Measurements from ENCODE around the gene PRKAR1B.

The PRKAR1B gene

DNA sequence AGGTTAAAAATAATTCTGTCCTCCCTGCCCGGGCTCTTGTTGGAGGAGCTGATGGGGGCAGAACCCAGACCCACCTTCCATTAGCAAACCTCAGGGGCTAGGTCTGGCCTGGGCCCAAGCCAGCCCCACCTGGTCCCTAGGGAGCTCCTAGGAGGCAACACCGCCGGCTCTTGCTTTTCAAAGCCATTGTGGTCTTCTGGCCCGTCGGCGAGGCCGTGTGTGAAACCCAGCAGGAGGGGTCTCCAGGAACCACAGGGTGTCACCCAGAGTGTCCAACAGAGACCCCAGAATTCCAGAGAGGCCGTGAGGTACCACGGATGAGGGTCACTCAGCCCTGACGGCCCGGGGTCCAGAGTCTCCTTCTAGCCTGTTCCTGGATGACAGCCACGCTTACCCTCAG lies 190.8 kb downstream of the PRKAR1B start:
- no peaks in the 10 kb centered on the region for H3K9me3 ChIP-seq
- no peak overlapping the region for H3K4me3 ChIP-seq (ENCODE audit: low read depth in 1 of 2, low read length in 1 of 2)
- H3K4me1 ChIP-seq (ENCODE audit: control insufficient read depth in 1 of 2, insufficient read depth in 1 of 2, low read depth in 1 of 2, low read length in 1 of 2), result no peaks in the 10 kb centered on the region
- H3K27me3 ChIP-seq, result peaks cover 8% of the 10 kb centered on the region
- no peak overlapping the region for H3K27ac ChIP-seq
- TF ChIP-seq, protein P1, sequence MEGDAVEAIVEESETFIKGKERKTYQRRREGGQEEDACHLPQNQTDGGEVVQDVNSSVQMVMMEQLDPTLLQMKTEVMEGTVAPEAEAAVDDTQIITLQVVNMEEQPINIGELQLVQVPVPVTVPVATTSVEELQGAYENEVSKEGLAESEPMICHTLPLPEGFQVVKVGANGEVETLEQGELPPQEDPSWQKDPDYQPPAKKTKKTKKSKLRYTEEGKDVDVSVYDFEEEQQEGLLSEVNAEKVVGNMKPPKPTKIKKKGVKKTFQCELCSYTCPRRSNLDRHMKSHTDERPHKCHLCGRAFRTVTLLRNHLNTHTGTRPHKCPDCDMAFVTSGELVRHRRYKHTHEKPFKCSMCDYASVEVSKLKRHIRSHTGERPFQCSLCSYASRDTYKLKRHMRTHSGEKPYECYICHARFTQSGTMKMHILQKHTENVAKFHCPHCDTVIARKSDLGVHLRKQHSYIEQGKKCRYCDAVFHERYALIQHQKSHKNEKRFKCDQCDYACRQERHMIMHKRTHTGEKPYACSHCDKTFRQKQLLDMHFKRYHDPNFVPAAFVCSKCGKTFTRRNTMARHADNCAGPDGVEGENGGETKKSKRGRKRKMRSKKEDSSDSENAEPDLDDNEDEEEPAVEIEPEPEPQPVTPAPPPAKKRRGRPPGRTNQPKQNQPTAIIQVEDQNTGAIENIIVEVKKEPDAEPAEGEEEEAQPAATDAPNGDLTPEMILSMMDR (IDR thresholded peaks at IDR 0.05), result no peak
- no peaks in the 10 kb centered on the region for H3K36me3 ChIP-seq

DNA sequence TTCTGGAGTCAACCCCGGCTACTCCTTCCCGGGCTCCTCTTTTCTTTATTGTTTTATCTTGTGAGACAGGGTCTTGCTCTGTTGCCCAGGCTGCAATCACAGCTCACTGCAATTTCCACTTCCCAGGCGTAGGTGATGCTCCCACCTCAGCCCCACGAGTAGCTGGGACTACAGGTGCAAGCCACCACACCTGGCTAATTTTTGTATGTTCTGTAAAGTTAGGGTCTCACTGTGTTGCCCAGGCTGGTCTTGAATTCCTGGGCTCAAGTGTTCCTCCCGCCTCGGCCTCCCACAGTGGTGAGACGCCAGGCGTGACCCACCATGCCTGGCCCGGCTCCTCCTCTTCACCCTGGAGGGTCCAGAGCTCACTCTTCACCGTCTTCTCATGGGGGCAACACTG lies 192.1 kb downstream of the PRKAR1B start:
- Histone ChIP-seq H3K36me3 (no peaks in the 10 kb centered on the region), H3K4me3 (ENCODE audit: low read depth in 1 of 2, low read length in 1 of 2) (no peak overlapping the region), H3K27me3 (peaks cover 16% of the 10 kb centered on the region), H3K4me1 (ENCODE audit: control insufficient read depth in 1 of 2, insufficient read depth in 1 of 2, low read depth in 1 of 2, low read length in 1 of 2) (no peaks in the 10 kb centered on the region), H3K9me3 (no peaks in the 10 kb centered on the region), H3K27ac (no peak overlapping the region)
- TF ChIP-seq, protein P1 (IDR thresholded peaks at IDR 0.05), result no peak

DNA sequence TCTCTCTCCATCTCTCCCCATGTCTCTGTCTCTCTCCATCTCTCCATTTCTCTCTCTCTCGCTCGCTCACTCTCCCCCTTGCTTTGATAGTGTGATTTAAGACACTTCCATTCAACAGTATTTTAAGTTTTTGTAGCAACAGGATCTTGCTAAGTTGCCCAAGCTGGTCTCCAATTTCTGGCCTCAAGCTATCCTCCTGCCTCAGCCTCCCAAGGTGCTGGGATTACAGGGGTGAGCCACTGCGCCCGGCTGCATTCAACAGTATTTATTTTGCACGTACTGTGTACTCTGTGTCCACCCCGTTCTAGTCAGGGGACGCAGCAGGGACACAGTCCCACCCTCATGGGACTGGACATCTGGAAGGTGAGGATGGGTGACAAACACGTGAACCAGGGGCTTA lies 193.0 kb downstream of the PRKAR1B start:
- TF ChIP-seq, protein P1 (IDR thresholded peaks at IDR 0.05), result no peak
- H3K27me3 ChIP-seq, result peaks cover 16% of the 10 kb centered on the region
- no peak overlapping the region for H3K27ac ChIP-seq
- H3K9me3 ChIP-seq, result no peaks in the 10 kb centered on the region
- H3K4me3 ChIP-seq (ENCODE audit: low read depth in 1 of 2, low read length in 1 of 2), result no peak overlapping the region
- no peaks in the 10 kb centered on the region for H3K4me1 ChIP-seq (ENCODE audit: control insufficient read depth in 1 of 2, insufficient read depth in 1 of 2, low read depth in 1 of 2, low read length in 1 of 2)
- no peaks in the 10 kb centered on the region for H3K36me3 ChIP-seq

DNA sequence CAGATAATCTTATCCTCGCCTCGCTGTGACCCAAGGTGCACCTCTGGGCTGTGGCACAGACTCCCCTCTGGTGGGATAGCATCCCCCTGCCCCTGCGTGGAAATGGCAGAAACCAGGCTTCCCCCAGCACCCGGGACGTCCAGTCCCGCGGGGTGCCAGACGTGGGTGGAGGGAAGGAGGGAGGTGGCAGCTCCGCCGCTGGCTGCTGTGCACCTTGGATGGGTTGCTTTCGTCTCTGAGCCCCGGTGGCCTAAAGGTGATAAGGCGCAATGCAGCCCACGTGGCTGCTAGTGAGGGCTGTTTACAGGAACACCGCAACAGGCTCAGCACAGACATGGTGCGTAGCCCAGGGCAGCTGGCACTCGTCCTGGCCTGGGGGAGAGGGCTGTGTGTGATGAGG lies 193.8 kb downstream of the PRKAR1B start:
- Histone ChIP-seq H3K36me3 (no peaks in the 10 kb centered on the region), H3K27me3 (peaks cover 19% of the 10 kb centered on the region), H3K9me3 (no peaks in the 10 kb centered on the region), H3K4me1 (ENCODE audit: control insufficient read depth in 1 of 2, insufficient read depth in 1 of 2, low read depth in 1 of 2, low read length in 1 of 2) (no peaks in the 10 kb centered on the region), H3K4me3 (ENCODE audit: low read depth in 1 of 2, low read length in 1 of 2) (no peak overlapping the region), H3K27ac (no peak overlapping the region)
- TF ChIP-seq, protein P1 (IDR thresholded peaks at IDR 0.05), result no peak

DNA sequence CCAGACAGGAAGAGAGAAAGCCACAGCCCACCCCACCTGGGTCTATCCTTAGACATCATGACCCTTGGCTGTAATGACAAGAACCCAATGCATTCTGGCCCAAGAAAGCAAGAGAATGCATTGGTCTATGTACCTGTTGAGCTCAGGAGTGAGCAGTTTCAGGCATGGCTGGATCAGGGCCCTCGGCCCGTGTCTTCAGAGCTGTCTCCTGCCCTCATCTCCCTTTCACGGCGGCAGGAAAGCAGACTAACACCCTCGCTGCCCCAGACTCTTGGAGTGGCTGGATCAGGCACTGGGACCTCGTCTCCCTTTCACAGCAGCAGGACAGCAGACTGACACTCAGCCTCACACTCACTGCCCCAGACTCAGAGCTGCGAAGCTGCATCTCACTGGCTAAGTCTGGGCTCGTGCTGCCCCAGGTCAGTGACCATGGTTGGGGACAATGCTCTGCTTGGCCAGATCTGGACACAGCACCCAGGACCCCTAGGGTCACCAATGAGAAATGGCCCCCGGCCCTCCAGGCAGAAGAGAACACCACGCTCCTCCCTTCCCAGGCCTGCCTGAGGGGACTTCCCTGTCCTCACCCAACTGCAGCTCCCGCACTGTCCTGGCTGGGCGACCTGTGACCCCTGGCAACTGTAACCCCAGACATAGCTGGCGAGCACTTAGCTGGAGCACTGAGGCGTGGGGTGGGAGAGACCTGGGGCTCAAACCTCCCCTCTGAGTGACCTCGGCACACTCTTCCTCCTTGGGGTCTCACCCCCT lies 194.5 kb downstream of the PRKAR1B start:
- H3K36me3 ChIP-seq, result no peaks in the 10 kb centered on the region
- peaks cover 25% of the 10 kb centered on the region for H3K27me3 ChIP-seq
- H3K4me1 ChIP-seq (ENCODE audit: control insufficient read depth in 1 of 2, insufficient read depth in 1 of 2, low read depth in 1 of 2, low read length in 1 of 2), result no peaks in the 10 kb centered on the region
- H3K27ac ChIP-seq, result no peak overlapping the region
- TF ChIP-seq, protein P1 (IDR thresholded peaks at IDR 0.05), result no peak
- H3K9me3 ChIP-seq, result no peaks in the 10 kb centered on the region
- H3K4me3 ChIP-seq (ENCODE audit: low read depth in 1 of 2, low read length in 1 of 2), result no peak overlapping the region

Data from neutrophil (primary cell).